NCI-H1694 treated with DMSO at 0.1 percent for 48 hours (cell line): Measurements from ENCODE around the gene MYO5C.
"Not testable (repeated sequence)": the region's sequence is repeated elsewhere in the genome, so short reads cannot be mapped to it uniquely, and the experiment has no call there.

Source experiments
- DNase-seq: peaks from one replicate; lab custom pipeline; 2025; lab: John Stamatoyannopoulos, UW

MYO5C gene

GRCh38 chr15:52171386-52171785 lies 124.2 kb downstream of the MYO5C start:
- no peak for DNase-seq

GRCh38 chr15:52170199-52170598 lies 125.4 kb downstream of the MYO5C start:
- DNase-seq, result not testable (repeated sequence)

- not testable (repeated sequence) for DNase-seq
Measured at GRCh38 chr15:52165494-52166131, 130.0 kb downstream of the MYO5C start.

GRCh38 chr15:52164631-52165265 lies 130.9 kb downstream of the MYO5C start:
- DNase-seq, result no peak

- DNase-seq, result no peak
Measured at GRCh38 chr15:52163321-52164190, 132.0 kb downstream of the MYO5C start.

- DNase-seq, result no peak
Measured at GRCh38 chr15:52162876-52163275, 132.7 kb downstream of the MYO5C start.

- DNase-seq, result no peak
Measured at GRCh38 chr15:52162260-52162659, 133.3 kb downstream of the MYO5C start.

- no peak for DNase-seq
Measured at GRCh38 chr15:52161406-52161966, 134.1 kb downstream of the MYO5C start.

GRCh38 chr15:52159645-52160044 lies 136.0 kb downstream of the MYO5C start:
- no peak for DNase-seq

- no peak for DNase-seq
Measured at GRCh38 chr15:52158084-52158765, 137.4 kb downstream of the MYO5C start.

- DNase-seq, result no peak
Measured at GRCh38 chr15:52155878-52156277, 139.7 kb downstream of the MYO5C start.

GRCh38 chr15:52154896-52155865 lies 140.4 kb downstream of the MYO5C start:
- DNase-seq, result no peak

- DNase-seq, result no peak
Measured at GRCh38 chr15:52153900-52154895, 141.4 kb downstream of the MYO5C start.

GRCh38 chr15:52151353-52151752 lies 144.3 kb downstream of the MYO5C start:
- no peak for DNase-seq

- no peak for DNase-seq
Measured at GRCh38 chr15:52150871-52151270, 144.7 kb downstream of the MYO5C start.

GRCh38 chr15:52150043-52150825 lies 145.4 kb downstream of the MYO5C start:
- DNase-seq, result no peak

- DNase-seq, result no peak
Measured at GRCh38 chr15:52148403-52148802, 147.2 kb downstream of the MYO5C start.

- DNase-seq, result no peak
Measured at GRCh38 chr15:52146776-52147175, 148.8 kb downstream of the MYO5C start.

GRCh38 chr15:52146261-52146660 lies 149.3 kb downstream of the MYO5C start:
- DNase-seq, result no peak
